HL-60 (cell line): ENCODE results near the gene CER1.

Source experiments
- CTCF ChIP-seq: IDR thresholded peaks from one replicate; pipeline ENCODE4 v1.5.1; 2011; ENCODE audit warnings: low read length, control low read depth, inconsistent platforms; ENCODE audit not compliant: insufficient read depth
- POLR2AphosphoS5 ChIP-seq: IDR thresholded peaks from 2 replicates; pipeline ENCODE4 v1.6.1; 2012; ENCODE audit warnings: low read depth
- REST ChIP-seq: IDR thresholded peaks from 2 replicates; pipeline ENCODE4 v1.6.1; 2012; ENCODE audit warnings: low read depth; ENCODE audit not compliant: insufficient replicate concordance
- SPI1 ChIP-seq: IDR thresholded peaks from 2 replicates; pipeline ENCODE4 v1.6.1; 2012; ENCODE audit warnings: low read depth, mild to moderate bottlenecking, borderline replicate concordance

- no peak for TF ChIP-seq CTCF
- no peak for TF ChIP-seq REST
- no peak for TF ChIP-seq POLR2AphosphoS5
- no peak for TF ChIP-seq SPI1
Observed at GRCh38 chr9:14749741-14750211, 27.2 kb upstream of the CER1 start.
